CD4-positive, alpha-beta T cell (primary cell): ENCODE results near the gene PRKN. TPM values are rescaled to one million over a fixed set of nuclear protein-coding genes. Genes with fewer than 3 reads are reported as not detected.

Experiments
- ATAC-seq: fragments of 200-7000 bp; cut with Tn5 transposase; one replicate; pipeline ENCODE4 v1.10.0; 2022; ENCODE audit warnings: mild to moderate bottlenecking; ENCODE audit not compliant: poor library complexity
- CTCF ChIA-PET: fragments of 350-600 bp; sonication (Branson Sonifier 250); formaldehyde crosslinking; loops from one replicate; lab custom pipeline; 2021; ENCODE audit warnings: antibody characterized with exemption, inconsistent platforms; lab: Charles Lee
- POLR2A ChIA-PET: fragments of 350-600 bp; sonication (Branson Sonifier 250); formaldehyde crosslinking; loops from one replicate; lab custom pipeline; 2021; ENCODE audit warnings: antibody characterized with exemption, inconsistent platforms; lab: Charles Lee
- DNase-seq, 14 experiments: peaks; one replicate each; pipeline ENCODE4 v3.0.0-alpha.2; 2013 to 2020; ENCODE audit warnings: mixed read lengths in 2 of 14
- H3K27ac ChIP-seq, 2 donors: one replicate each; pipeline versions ENCODE4 v1.5.1 to v1.7.0; 2013; ENCODE audit warnings: low read length in 2 of 2, low read depth in 1 of 2, mild to moderate bottlenecking in 1 of 2
- H3K27me3 ChIP-seq, 2 experiments: 1 replicate in 1 of 2; 2 replicates in 1 of 2; pipeline versions ENCODE4 v1.6.1 to v1.7.0; 2013; ENCODE audit warnings: low read length in 2 of 2, control low read depth in 1 of 2, mild to moderate bottlenecking in 1 of 2, moderate library complexity in 1 of 2; ENCODE audit not compliant: insufficient read depth in 2 of 2, control insufficient read depth in 1 of 2
- H3K36me3 ChIP-seq: one replicate; pipeline ENCODE4 v1.6.1; 2013; ENCODE audit warnings: low read length, control low read depth; ENCODE audit not compliant: insufficient read depth
- H3K4me1 ChIP-seq: one replicate; pipeline ENCODE4 v1.6.1; 2013; ENCODE audit warnings: low read length, control low read depth; ENCODE audit not compliant: insufficient read depth
- H3K4me3 ChIP-seq: one replicate; pipeline ENCODE4 v1.5.1; 2013; ENCODE audit warnings: mild to moderate bottlenecking, low read length, moderate library complexity
- H3K9me3 ChIP-seq, 2 experiments: 1 replicate in 1 of 2; 2 replicates in 1 of 2; pipeline versions ENCODE4 v1.6.1 to v1.7.0; 2013; ENCODE audit warnings: low read length in 2 of 2, mild to moderate bottlenecking in 2 of 2, control low read depth in 1 of 2, moderate library complexity in 1 of 2; ENCODE audit not compliant: control insufficient read depth in 1 of 2, insufficient read depth in 1 of 2
- H3K27ac Mint-ChIP-seq: one replicate; pipeline ENCODE4 v1.8.0; 2020; ENCODE audit warnings: mixed read lengths
- H3K27me3 Mint-ChIP-seq: one replicate; pipeline ENCODE4 v1.8.0; 2021; ENCODE audit warnings: mixed read lengths
- H3K36me3 Mint-ChIP-seq: one replicate; pipeline ENCODE4 v1.8.0; 2021; ENCODE audit warnings: low read depth, mixed read lengths
- H3K4me1 Mint-ChIP-seq: one replicate; pipeline ENCODE4 v1.8.0; 2021; ENCODE audit warnings: low read depth, mixed read lengths
- H3K4me3 Mint-ChIP-seq: one replicate; pipeline ENCODE4 v1.8.0; 2020; ENCODE audit warnings: mild to moderate bottlenecking, mixed read lengths
- H3K9me3 Mint-ChIP-seq: one replicate; pipeline ENCODE4 v1.8.0; 2020; ENCODE audit warnings: mixed read lengths
- intact Hi-C, 2 experiments: fragments of 100-400 bp; cut with DNase I in 1 of 2; cut with micrococcal nuclease in 1 of 2; formaldehyde crosslinking; loops; one replicate each; pipeline versions ENCODE4 v1.15.1 to v1.9.0; 2023 to 2025; cut with DNase I, micrococcal nuclease
- total RNA-seq, 174 experiments: library from RNA in 2 of 174; stranded (reverse) in 2 of 174; gene quantifications; one replicate each; pipeline ENCODE4 v1.2.3 and lab custom pipeline; 2021 to 2026
- TF ChIP-seq, protein P1 (sequence below): fragments of 200-600 bp; IDR thresholded peaks from one replicate; pipeline ENCODE4 v1.8.0; 2022; ENCODE audit warnings: antibody characterized with exemption, mild to moderate bottlenecking

The PRKN gene
- total RNA-seq, 2 experiments from 2014 or later = 5.2 to 5.4 TPM

DNA sequence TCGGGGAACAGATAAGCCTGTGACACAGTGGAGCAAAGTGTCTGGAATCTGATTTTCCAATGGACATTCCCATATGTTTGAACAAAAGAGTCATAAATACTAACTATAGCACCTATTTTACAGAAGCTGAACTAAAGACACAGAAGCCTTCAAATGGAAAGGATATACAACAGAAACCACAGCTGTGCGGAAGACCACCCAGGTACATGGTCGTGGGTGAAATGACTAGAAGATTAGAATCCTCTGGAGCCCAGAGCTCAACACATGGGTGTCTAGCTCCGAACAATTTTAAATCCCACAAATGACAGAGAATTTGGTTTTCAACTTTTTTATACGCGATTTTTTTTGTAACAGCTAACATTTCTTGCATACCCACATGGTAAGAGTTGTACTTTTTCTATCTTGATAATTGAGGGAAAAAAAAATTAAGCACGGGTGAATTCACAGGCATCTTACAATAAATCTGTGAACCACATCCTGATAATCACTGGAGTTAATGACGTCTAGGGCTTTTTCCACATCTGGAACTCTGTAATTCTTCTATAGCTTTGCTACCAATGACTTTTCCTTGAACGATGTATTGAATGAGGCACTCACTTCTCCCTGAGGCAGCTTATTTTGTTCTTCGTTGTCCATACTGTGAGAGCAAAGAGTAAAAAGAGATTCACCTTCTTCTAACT is 1182.6 kb downstream of the PRKN start:
- Histone ChIP-seq H3K4me1 (no peaks in the 10 kb centered on the region), H3K27ac (no peak overlapping the region), H3K9me3 (no peaks in the 10 kb centered on the region), H3K36me3 (no peaks in the 10 kb centered on the region), H3K27me3 (no peaks in the 10 kb centered on the region), H3K4me3 (no peak overlapping the region)
- no peak for ATAC-seq
- no peaks in the 10 kb centered on the region for H3K4me1 Mint-ChIP-seq
- no peak overlapping the region for H3K27ac Mint-ChIP-seq
- no peaks in the 10 kb centered on the region for H3K36me3 Mint-ChIP-seq
- TF ChIP-seq, protein P1, sequence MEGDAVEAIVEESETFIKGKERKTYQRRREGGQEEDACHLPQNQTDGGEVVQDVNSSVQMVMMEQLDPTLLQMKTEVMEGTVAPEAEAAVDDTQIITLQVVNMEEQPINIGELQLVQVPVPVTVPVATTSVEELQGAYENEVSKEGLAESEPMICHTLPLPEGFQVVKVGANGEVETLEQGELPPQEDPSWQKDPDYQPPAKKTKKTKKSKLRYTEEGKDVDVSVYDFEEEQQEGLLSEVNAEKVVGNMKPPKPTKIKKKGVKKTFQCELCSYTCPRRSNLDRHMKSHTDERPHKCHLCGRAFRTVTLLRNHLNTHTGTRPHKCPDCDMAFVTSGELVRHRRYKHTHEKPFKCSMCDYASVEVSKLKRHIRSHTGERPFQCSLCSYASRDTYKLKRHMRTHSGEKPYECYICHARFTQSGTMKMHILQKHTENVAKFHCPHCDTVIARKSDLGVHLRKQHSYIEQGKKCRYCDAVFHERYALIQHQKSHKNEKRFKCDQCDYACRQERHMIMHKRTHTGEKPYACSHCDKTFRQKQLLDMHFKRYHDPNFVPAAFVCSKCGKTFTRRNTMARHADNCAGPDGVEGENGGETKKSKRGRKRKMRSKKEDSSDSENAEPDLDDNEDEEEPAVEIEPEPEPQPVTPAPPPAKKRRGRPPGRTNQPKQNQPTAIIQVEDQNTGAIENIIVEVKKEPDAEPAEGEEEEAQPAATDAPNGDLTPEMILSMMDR = no peak
- CTCF ChIA-PET = no interaction called here
- H3K27me3 Mint-ChIP-seq = no peaks in the 10 kb centered on the region
- no peak for DNase-seq
- H3K9me3 Mint-ChIP-seq = no peaks in the 10 kb centered on the region
- POLR2A ChIA-PET = no interaction called here
- intact Hi-C loops = no loop called here
- no peak overlapping the region for H3K4me3 Mint-ChIP-seq

DNA sequence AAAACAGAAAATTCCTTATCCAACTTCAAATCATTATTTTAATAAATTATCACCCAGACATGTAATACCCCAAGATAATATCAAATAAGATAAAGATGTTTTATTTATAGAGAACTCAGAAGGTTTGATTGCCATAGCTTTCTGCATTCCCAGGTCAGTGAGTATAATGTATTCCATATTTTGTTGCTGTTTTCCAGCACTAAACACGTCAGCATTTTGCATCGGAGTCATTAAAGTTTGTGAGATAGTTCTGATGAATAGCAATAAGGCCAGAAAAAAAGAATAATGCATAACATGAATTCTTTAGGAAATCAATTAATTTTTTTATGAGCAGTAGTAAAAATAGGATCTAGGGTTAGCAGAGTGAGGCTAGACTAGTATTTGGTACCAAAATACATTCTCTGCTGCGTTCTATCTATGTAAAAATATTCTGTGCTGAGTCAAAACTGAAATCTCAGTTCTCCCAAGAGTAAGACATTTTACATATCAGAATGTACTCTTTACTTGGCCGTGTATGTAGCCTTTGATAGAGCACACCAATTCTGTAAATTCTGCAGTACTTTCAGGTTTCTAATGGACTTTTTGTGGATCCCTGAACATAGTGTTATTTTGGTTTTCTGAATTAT is 1183.8 kb downstream of the PRKN start:
- no peak overlapping the region for H3K27ac Mint-ChIP-seq
- CTCF ChIA-PET = no interaction called here
- H3K9me3 Mint-ChIP-seq = no peaks in the 10 kb centered on the region
- H3K36me3 Mint-ChIP-seq = no peaks in the 10 kb centered on the region
- no peaks in the 10 kb centered on the region for H3K27me3 Mint-ChIP-seq
- TF ChIP-seq, protein P1 = no peak
- H3K4me1 Mint-ChIP-seq = no peaks in the 10 kb centered on the region
- Histone ChIP-seq H3K27me3 (no peaks in the 10 kb centered on the region), H3K27ac (no peak overlapping the region), H3K4me3 (no peak overlapping the region), H3K9me3 (no peaks in the 10 kb centered on the region), H3K4me1 (no peaks in the 10 kb centered on the region), H3K36me3 (no peaks in the 10 kb centered on the region)
- no peak overlapping the region for H3K4me3 Mint-ChIP-seq
- POLR2A ChIA-PET = no interaction called here
- intact Hi-C loops = no loop called here
- ATAC-seq (no peak), DNase-seq (no peak)

DNA sequence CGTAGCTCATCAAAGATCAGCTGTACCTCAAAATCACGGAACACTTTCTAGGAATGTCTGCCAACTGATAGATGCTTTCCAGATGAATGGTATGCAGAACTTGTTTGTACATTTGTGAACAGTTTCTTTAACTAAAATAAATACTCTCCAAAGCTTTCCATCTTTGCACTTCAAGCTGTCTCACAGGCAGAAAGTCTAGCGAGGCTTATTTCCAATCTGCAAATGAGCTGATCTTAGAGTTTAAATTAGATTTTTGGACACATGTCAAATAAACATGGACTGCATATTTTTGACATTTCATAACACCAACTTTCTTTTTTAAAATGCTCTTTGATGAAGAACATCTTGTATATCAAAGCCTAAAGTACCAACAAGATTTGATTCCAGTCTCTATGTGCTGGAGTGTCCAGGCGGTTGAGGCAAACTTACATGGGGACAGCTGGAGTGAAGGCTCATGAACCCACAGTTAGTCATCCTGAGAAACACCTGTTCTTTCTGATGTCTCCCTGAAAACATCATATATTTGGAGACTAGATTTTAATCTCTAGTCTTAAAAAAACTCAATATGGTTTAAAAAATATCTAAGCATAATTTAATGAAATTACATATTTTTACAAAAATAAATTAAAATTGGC is 1185.1 kb downstream of the PRKN start:
- TF ChIP-seq, protein P1 = no peak
- Histone ChIP-seq H3K9me3 (no peaks in the 10 kb centered on the region), H3K27ac (no peak overlapping the region), H3K4me1 (no peaks in the 10 kb centered on the region), H3K36me3 (no peaks in the 10 kb centered on the region), H3K27me3 (no peaks in the 10 kb centered on the region), H3K4me3 (no peak overlapping the region)
- POLR2A ChIA-PET = no interaction called here
- ATAC-seq = no peak
- CTCF ChIA-PET = interaction anchor here (0.7 kb wide), 1 partner anchor 182 kb away, joined by 3 read pairs; no protein-coding TSS in a partner anchor
- Mint-ChIP-seq H3K4me3 (no peak overlapping the region), H3K9me3 (no peaks in the 10 kb centered on the region), H3K36me3 (no peaks in the 10 kb centered on the region), H3K27me3 (no peaks in the 10 kb centered on the region), H3K4me1 (no peaks in the 10 kb centered on the region), H3K27ac (no peak overlapping the region)
- no peak for DNase-seq
- intact Hi-C loops = no loop called here
